ENCODE results near the gene ZNF831. TPM values are rescaled to one million over a fixed set of nuclear protein-coding genes. Genes with fewer than 3 reads are reported as not detected.

The ZNF831 gene
- total RNA-seq, 1 donor = not detected

GRCh38 chr20:59151391-59151790 lies 12.2 kb upstream of the ZNF831 start:
- Histone ChIP-seq H3K4me3 (ENCODE audit: insufficient read depth, low read length) (no peak overlapping the region), H3K36me3 (ENCODE audit: insufficient read depth, low read length) (no peaks in the 10 kb centered on the region), H3K79me2 (ENCODE audit: insufficient read depth, low read length) (no peaks in the 10 kb centered on the region), H4K20me1 (ENCODE audit: insufficient read depth, low read length) (no peaks in the 10 kb centered on the region), H3K27ac (ENCODE audit: low read depth, low read length) (no peak overlapping the region), H3K4me1 (ENCODE audit: insufficient read depth, low read length) (no peaks in the 10 kb centered on the region), H3K4me2 (ENCODE audit: insufficient read depth, low read length) (no peak overlapping the region), H2AFZ (ENCODE audit: low read length) (no peak overlapping the region), H3K9me3 (ENCODE audit: low read depth, low read length) (no peaks in the 10 kb centered on the region), H3K27me3 (ENCODE audit: insufficient read depth, low read length) (peaks cover 2% of the 10 kb centered on the region)
- TF ChIP-seq, protein P1, sequence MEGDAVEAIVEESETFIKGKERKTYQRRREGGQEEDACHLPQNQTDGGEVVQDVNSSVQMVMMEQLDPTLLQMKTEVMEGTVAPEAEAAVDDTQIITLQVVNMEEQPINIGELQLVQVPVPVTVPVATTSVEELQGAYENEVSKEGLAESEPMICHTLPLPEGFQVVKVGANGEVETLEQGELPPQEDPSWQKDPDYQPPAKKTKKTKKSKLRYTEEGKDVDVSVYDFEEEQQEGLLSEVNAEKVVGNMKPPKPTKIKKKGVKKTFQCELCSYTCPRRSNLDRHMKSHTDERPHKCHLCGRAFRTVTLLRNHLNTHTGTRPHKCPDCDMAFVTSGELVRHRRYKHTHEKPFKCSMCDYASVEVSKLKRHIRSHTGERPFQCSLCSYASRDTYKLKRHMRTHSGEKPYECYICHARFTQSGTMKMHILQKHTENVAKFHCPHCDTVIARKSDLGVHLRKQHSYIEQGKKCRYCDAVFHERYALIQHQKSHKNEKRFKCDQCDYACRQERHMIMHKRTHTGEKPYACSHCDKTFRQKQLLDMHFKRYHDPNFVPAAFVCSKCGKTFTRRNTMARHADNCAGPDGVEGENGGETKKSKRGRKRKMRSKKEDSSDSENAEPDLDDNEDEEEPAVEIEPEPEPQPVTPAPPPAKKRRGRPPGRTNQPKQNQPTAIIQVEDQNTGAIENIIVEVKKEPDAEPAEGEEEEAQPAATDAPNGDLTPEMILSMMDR (IDR thresholded peaks at IDR 0.05; ENCODE audit: extremely low read depth, low read depth, low read length) = no peak
- DNase-seq (ENCODE audit: insufficient read length, low spot score, missing footprints) = no peak

DNA sequence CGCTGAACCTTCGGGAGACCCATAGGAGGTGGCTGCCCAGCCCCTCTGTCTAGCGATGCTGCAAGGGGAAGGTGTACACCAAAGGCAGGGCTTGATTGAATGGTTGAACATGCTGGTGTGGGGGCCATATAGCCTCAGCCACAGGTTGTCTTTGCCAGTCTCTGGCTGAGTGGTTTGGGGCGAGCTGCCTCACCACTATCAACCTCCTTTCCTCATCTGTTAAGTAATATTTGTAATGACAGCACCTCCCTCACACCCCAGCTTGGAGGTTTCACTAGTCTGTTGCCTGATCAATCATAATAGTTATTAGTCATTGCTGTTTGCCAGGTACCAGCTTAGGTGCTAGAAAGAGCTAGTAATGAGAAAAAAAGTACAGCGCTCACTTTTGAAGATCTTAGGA lies 11.8 kb upstream of the ZNF831 start:
- H3K9me3 ChIP-seq (ENCODE audit: low read depth, low read length) = no peaks in the 10 kb centered on the region
- H3K4me3 ChIP-seq (ENCODE audit: insufficient read depth, low read length) = no peak overlapping the region
- no peaks in the 10 kb centered on the region for H3K4me1 ChIP-seq (ENCODE audit: insufficient read depth, low read length)
- no peaks in the 10 kb centered on the region for H3K36me3 ChIP-seq (ENCODE audit: insufficient read depth, low read length)
- TF ChIP-seq, protein P1 (IDR thresholded peaks at IDR 0.05; ENCODE audit: extremely low read depth, low read depth, low read length) = no peak
- H2AFZ ChIP-seq (ENCODE audit: low read length) = no peak overlapping the region
- no peak overlapping the region for H3K27ac ChIP-seq (ENCODE audit: low read depth, low read length)
- no peaks in the 10 kb centered on the region for H3K79me2 ChIP-seq (ENCODE audit: insufficient read depth, low read length)
- H3K27me3 ChIP-seq (ENCODE audit: insufficient read depth, low read length) = peaks cover 2% of the 10 kb centered on the region
- no peak for DNase-seq (ENCODE audit: insufficient read length, low spot score, missing footprints)
- no peaks in the 10 kb centered on the region for H4K20me1 ChIP-seq (ENCODE audit: insufficient read depth, low read length)
- H3K4me2 ChIP-seq (ENCODE audit: insufficient read depth, low read length) = no peak overlapping the region

DNA sequence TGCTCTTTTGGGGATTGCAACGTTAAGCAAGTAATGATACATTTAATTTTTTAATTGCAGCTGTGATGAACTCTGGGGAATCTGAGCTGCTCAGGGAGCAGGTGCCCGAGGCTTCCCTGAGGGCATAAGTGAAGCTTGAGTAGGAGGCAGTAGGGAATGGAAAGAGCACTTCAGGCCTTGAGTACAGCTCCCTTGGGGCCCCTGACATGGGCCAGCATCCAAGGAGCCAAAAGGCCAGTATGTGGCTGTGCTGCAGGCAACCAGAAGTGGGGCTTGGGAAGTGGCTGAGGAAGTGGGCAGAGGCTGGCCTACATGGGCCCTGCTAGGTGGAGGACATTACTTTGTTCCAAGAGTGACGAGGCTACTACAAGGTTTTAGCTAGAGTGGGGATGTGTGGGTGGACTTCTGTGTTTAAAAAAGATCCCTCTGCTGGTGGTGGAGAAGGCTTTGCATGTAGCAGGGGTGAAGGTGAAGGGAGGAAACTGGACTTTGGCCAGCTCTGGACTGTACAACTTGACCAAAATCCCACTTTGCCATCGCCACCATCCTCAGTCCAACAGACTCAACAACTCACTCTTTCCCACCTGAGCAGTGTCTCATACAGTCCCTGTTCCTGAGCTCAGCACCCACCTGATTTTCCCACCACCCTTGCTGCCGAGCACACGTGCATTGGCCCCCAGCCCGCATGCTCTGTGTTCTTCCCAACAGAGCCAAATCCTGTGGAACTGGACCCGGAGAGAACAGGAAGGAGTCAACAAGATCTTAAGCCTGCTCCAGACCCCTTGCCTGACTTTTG lies 10.9 kb upstream of the ZNF831 start:
- no peak for DNase-seq (ENCODE audit: insufficient read length, low spot score, missing footprints)
- H3K36me3 ChIP-seq (ENCODE audit: insufficient read depth, low read length) = no peaks in the 10 kb centered on the region
- peaks cover 2% of the 10 kb centered on the region for H3K27me3 ChIP-seq (ENCODE audit: insufficient read depth, low read length)
- no peak overlapping the region for H2AFZ ChIP-seq (ENCODE audit: low read length)
- H3K4me2 ChIP-seq (ENCODE audit: insufficient read depth, low read length) = no peak overlapping the region
- H3K4me1 ChIP-seq (ENCODE audit: insufficient read depth, low read length) = no peaks in the 10 kb centered on the region
- no peak overlapping the region for H3K27ac ChIP-seq (ENCODE audit: low read depth, low read length)
- TF ChIP-seq, protein P1 (IDR thresholded peaks at IDR 0.05; ENCODE audit: extremely low read depth, low read depth, low read length) = no peak
- no peaks in the 10 kb centered on the region for H3K79me2 ChIP-seq (ENCODE audit: insufficient read depth, low read length)
- H3K9me3 ChIP-seq (ENCODE audit: low read depth, low read length) = no peaks in the 10 kb centered on the region
- H3K4me3 ChIP-seq (ENCODE audit: insufficient read depth, low read length) = no peak overlapping the region
- H4K20me1 ChIP-seq (ENCODE audit: insufficient read depth, low read length) = no peaks in the 10 kb centered on the region

DNA sequence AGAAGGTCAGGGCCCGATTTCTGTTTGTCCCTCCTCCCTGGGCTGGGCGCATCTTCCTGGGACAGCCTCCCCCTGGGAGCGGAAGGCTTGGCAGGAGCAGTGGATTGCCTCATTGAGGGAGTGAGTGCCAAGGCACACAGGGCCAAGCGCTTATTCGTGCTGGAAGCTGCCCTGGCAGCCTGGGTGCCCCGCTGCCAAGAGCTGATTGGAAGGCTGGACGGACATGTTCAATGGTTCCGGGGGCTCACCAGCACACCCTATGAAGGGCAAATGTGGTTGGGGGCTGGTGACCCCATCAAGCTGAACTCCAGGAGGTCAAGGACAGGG lies 10.3 kb upstream of the ZNF831 start:
- no peak overlapping the region for H3K4me2 ChIP-seq (ENCODE audit: insufficient read depth, low read length)
- no peak overlapping the region for H3K4me3 ChIP-seq (ENCODE audit: insufficient read depth, low read length)
- no peaks in the 10 kb centered on the region for H3K79me2 ChIP-seq (ENCODE audit: insufficient read depth, low read length)
- peaks cover 2% of the 10 kb centered on the region for H3K27me3 ChIP-seq (ENCODE audit: insufficient read depth, low read length)
- no peak for DNase-seq (ENCODE audit: insufficient read length, low spot score, missing footprints)
- H3K36me3 ChIP-seq (ENCODE audit: insufficient read depth, low read length) = no peaks in the 10 kb centered on the region
- TF ChIP-seq, protein P1 (IDR thresholded peaks at IDR 0.05; ENCODE audit: extremely low read depth, low read depth, low read length) = no peak
- no peaks in the 10 kb centered on the region for H3K4me1 ChIP-seq (ENCODE audit: insufficient read depth, low read length)
- no peaks in the 10 kb centered on the region for H3K9me3 ChIP-seq (ENCODE audit: low read depth, low read length)
- no peak overlapping the region for H2AFZ ChIP-seq (ENCODE audit: low read length)
- H4K20me1 ChIP-seq (ENCODE audit: insufficient read depth, low read length) = no peaks in the 10 kb centered on the region
- H3K27ac ChIP-seq (ENCODE audit: low read depth, low read length) = no peak overlapping the region
